Measurements from ENCODE around the gene HTR4.

The HTR4 gene

DNA sequence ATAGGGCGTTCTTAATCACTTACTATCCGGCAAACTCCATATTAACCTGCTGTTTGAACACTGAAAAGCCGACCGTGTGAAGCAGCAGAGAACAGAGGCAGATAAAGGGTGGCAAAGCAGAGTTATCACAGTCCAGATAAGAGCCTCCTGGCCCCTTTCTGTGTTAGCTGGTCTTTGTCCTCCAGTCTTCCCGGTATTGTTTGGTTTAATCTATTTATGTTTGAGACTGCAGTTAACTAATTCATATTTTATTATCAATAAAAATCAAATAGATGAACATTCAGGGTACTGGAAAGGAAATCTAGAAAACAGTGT lies 6.0 kb upstream of the HTR4 start:
- no peak for DNase-seq

DNA sequence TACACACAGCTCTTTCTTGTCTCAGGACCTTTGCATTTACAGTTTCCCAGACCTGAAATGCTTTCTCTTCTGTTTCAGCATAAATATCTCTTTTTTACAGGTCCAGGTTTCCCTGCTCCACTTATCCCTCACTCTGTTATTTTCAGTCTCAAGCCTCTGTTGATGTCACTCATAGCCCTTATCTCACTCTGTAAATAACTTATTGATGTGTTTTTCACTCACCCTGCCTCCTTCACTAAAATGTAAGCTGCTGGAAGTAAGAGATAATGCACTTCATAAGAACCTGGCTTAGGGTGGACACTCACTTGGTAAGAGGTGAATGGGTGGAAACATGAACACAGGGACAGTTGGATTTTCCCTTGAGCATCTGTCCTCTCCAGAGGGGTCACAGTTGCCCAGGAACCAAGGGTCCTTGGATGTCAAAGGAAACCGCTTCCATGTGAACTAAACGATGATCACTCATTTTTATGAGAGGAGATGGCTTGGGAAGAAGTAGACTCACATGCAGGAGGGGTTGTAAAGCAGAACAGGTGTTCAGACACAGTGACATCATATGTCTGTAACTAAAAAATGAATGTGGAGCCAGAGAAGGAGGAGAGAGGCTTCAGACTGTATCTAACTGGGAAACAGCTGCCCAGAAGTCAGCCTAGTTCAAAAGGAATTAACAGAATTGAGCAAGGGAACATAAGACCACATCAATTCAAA lies 5.5 kb upstream of the HTR4 start:
- DNase-seq: no peak

GRCh38 chr5:148653291-148653835 lies 964 bp downstream of the HTR4 start:
- DNase-seq: no peak

- DNase-seq: no peak
These were observed 2.8 kb downstream of the HTR4 start for GRCh38 chr5:148651528-148651927.

DNA sequence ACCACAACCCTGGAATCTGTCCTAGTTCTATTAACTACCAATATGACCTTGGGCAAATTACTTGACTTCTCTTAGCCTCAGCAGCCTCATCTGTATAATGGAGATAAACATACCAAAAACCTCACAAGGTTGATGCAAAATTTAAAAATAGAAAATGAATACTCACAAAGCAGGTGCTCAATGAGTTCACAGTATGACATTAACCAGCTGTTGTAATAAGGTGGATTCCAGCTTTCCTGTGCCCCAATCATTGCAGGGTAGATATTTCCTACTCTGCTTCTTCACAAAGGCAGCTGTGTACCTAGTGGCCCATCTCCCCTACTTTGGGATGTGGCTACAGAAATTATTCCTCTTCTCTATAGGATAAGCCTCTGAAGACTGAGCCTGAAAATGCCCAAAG lies 8.8 kb downstream of the HTR4 start:
- DNase-seq: no peak

GRCh38 chr5:148641735-148642134 lies 12.6 kb downstream of the HTR4 start:
- no peak for DNase-seq

DNA sequence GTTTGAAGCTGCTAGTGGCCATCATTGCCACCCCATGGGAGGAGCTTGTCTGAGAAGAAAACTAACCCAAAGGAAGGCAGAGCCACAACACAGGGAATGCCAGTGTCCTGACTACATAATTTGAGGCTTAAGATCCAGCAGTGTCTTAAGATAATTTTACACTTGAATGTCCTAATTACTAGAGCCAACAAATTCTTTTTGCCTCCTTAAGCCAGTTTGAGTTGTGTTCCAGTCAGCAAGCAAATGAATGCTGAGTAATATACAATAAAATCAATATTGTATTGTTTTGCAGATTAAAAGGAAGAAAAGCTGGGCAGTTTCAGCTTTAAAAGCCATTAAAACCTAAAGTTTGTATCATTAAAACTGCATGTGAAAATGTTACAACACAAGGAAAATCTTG lies 13.9 kb downstream of the HTR4 start:
- no peak for DNase-seq

DNA sequence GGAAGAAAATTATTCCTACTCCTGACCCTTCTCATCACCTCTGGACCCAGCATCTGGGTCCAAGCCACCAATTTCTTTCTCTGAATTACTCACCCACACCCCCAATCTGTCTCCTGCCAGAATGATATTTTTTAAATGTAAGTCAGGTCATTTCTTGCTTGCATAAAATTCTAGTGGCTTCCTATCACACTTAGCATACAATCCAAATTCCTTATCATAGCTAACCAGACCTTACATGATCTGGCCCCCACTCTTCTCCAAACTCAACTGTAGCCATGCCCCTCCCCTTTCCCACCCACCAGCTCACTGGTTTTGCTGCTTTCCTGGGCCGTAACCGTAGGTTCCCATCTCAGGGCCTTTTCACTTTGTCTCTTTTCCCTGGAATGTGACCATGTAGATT lies 15.2 kb downstream of the HTR4 start:
- DNase-seq: no peak

- DNase-seq: no peak
These were observed 18.0 kb downstream of the HTR4 start for GRCh38 chr5:148636353-148636752.

- DNase-seq: no peak
These were observed 18.8 kb downstream of the HTR4 start for GRCh38 chr5:148635321-148636083.

DNA sequence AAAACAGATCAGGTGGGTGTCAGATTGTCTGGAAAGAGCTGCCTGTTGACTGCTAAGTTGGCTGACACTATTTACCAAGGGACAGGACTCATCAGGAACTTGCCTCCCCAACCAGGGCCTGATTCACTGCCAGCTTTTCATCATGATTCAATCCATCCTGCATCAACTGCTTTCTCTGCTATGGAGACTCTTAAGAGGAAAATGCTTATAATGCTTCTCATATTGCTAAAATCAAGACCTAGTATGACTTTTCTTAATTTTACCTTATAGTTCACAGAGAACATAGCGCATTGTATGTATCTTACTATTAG lies 21.3 kb downstream of the HTR4 start:
- DNase-seq: no peak

DNA sequence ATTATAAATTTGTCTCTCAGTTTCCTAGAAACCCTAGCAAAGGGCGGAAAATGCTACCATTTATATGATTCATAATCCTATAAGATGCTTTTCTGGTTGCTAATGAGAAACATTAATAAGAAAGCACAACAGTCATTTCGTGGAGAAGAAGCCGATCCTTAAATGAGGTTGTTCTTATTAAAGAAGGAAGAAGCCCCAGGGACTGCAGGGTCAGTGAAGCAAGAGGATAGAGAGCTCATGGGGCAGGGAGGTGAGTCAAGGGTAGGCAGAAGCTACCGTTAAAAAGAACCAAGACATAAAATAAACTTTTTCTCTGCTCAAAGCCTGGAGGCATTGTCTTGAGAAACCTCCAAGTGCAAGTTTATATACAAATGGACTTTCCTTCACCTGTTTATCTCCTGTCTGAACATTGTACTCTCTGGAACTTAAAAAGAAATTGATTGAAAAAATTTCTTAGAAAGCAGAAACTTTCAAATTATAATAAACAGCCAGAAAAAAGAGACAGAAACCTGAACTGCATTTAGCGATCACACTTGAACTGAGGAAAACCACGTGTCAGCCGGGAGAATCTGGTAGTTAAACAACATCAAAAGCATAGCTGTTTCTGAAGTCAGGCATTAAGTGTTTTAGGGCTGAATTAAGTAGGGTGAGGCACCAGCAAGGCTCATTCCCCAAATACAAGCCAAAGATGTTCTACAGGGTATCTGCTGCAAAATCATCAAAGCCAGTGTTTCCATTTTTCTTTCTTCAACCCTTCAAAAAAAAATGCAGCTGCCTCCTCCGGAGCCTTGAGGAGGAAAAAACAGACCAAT lies 21.9 kb downstream of the HTR4 start:
- DNase-seq: no peak

DNA sequence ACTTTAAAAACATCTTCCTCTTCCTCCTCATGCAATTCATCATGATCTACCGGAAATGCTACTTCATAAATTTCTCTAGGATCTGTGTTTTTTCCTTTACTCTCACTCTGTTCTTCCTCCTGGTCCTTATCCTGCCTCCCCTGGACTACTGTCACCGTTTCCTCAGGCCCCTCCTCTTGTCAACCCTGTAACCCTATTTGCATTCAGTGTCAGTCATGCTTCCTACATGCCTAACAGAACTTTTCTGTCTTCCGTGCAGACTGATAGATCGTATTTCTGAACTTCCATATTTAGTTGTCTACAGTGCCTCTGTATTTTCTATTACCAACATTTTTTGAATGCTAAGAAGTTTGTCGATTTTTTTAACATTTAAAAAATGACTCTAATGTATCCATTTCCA lies 27.3 kb downstream of the HTR4 start:
- no peak for DNase-seq

- no peak for DNase-seq
These were observed 28.2 kb downstream of the HTR4 start for GRCh38 chr5:148626081-148626613.

DNA sequence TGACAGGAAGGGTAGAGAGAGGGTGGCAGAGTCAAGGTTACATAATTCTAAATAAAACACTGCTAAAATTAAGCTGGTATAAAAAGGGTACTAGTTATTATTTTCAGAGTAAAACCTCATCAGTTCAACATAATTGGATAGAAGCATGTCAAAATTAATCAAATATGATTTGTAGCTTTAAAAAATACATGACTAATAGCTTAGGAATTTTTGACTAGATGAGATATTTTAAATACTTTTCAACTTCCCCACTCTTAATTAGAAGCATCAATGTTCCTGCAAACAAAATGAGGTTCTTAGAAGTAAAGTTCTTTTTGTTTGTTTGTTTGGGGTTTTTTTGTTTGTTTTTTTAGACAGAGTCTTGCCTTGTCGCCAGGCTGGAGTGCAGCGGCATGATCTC lies 29.1 kb downstream of the HTR4 start:
- no peak for DNase-seq

DNA sequence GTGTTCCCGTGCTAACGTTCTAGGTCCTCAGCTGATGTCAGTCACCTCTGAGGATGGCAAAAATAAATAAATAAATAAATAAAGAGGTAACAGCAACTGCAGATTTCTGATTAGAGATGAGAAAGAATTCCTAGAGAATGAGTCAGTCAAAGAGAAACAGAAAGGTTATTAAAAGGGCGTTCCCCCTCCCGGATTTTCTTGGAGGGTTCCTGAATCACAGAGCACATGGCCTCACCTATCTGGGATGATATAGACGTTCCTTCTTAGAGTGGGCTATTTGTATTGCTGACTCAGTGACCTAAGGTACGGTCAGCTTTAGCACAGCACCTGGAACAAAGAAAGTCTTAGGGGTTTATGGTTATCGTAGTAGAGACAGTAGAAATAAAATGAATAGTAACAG lies 30.6 kb downstream of the HTR4 start:
- no peak for DNase-seq

GRCh38 chr5:148623101-148623500 lies 31.2 kb downstream of the HTR4 start:
- no peak for DNase-seq

DNA sequence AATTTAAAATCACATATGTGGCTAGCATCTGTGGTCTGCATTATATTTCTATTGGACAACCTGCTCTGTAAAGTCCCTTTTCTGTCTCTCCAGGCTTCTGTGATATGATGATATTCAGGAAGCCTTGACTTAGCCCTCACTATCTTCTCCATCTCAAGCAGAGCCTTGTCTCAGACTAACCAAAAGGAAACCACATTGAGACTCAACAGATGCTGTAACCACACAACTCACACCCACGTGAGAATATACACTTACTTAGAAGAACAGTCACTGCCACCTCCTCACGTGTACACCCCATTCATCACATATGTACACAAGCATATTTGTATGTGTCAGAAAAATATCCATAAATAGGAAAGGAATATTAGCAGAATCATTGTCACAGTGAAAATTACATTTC lies 33.6 kb downstream of the HTR4 start:
- no peak for DNase-seq

- DNase-seq: no peak
These were observed 34.2 kb downstream of the HTR4 start for GRCh38 chr5:148620091-148620490.

DNA sequence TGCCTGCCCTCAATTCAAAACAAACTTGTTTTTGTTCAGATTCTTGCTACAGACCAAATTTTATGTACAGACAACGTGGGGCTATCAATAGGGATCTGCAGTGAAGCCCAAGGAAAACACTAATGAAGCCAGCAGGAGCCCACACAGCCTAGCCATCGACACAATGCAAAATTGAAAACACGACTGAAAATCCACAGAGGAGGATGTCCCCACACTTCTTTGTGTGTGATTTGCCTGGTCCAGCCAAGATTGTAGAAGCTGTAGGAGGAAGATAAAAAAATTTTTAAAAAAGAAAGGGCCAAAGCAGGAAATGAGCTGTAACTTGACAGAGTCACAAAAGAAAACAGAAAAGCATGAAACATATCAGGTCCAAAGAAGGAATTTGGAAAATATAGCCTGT lies 34.8 kb downstream of the HTR4 start:
- no peak for DNase-seq

DNA sequence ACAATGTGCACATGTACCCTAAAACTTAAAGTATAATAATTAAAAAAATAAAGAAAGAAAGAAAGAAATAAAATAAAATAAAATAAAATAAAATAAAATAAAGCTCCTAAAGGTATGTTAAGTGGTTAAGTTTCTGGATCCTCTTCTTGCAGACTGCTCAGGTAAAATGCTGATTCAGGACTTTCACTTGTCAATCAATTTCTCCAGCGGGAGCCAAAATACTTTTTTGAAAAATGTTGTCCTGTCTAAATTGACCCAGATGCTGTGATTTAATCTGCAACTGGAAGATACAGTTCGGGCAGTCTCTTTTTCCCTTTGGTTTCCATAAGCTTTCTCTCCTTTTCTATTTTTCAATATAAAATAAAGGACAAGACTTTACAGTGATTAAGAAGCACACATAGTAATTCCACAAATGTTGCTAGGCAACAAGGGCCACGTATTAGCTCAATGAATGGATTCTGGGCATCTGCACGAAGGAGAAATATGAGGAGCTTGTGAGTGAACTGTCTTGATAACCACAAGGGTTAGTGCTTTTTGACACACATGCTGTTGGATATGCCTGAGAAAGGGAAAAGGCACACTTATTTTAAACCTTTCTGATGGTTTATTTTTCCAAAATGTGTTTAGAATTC lies 38.6 kb downstream of the HTR4 start:
- no peak for DNase-seq

DNA sequence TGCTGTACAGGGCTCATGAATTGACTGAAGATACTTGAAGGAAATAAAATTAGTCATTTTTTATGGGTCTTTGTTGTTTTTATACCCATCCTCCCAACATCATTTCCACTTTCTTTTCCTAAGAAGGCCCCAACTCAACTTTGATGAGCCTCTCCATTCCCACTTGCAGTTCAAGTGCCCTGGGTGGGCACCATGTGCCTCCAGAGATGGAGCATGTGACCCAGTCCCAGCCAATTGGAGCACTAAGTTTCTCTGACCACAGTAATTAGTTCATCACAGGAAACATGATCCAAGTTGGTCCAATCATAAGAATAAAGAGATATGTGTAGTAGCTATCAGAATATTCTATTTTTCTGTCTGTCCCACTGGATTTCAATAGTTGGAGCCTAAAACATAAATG lies 46.9 kb downstream of the HTR4 start:
- no peak for DNase-seq

- DNase-seq: no peak
These were observed 48.0 kb downstream of the HTR4 start for GRCh38 chr5:148606296-148606695.

All from DMS153 (cell line).